ENCODE measurements around the gene SUMO2.
"Not testable (repeated sequence)": the region's sequence is repeated elsewhere in the genome, so short reads cannot be mapped to it uniquely, and the experiment has no call there.

SUMO2 gene

DNA sequence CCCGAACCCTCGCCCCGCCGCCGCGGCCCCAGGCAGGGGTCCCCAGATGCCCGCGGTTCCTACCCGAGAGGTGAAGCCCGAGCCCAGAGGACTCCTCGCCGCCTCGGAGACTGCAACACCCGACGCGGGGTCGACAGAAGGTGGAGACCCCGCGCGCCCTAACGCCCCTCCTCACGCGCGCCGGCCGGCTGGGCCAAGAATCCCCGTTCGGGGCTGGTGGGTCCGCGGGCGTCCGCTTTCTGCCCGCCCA lies 515 bp downstream of the SUMO2 start:
- DNase-seq (ENCODE audit: low read depth in 2 of 3, low spot score in 2 of 3) = peak in 1 of 3 experiments; percentile 9

- peak; percentile 13 to 19 (median 15) for DNase-seq (ENCODE audit: low read depth in 2 of 3, low spot score in 2 of 3)
These were observed 996 bp downstream of the SUMO2 start for GRCh38 chr17:75181608-75182318.

DNA sequence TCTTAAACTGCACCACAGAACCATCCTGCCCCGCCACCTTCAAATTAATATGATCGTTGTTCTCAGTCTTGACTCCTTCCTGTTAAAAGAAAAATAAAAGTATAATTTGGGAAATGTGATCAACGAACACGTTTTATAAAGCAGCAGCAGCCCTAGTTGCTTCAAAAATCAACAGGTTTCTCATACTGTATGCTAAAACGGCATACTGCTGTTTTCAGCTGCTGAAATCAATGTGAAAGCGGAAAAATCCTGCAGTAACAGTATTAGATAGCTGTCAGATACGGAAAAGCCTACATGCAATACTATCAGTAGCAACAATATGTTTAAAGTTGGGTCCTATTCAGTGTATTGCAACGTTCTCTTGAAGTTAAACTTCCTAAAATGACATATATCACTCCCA lies 1.6 kb downstream of the SUMO2 start:
- no peak for DNase-seq (ENCODE audit: low read depth in 2 of 3, low spot score in 2 of 3)

DNA sequence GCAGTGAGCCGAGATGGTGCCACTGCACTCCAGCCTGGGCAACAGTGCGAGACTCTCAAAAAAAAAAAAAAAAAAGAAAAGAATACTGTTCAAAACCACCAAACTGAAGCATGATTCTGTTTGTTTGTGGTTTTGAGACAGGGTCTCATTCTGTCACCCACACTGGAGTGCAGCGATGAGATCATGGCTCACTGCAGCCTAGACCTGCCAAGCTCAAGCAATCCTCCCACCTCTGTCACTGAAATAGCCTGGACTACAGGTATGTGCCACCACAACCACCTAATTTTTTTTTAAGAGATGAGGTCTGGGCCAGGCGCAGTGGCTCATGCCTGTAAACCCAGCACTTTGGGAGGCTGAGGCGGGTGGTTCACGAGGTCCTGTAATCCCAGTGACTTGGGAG lies 4.3 kb downstream of the SUMO2 start:
- no peak for DNase-seq (ENCODE audit: low read depth in 2 of 3, low spot score in 2 of 3)

GRCh38 chr17:75176625-75177024 lies 6.1 kb downstream of the SUMO2 start:
- DNase-seq (ENCODE audit: low read depth in 2 of 3, low spot score in 2 of 3) = no peak

GRCh38 chr17:75174996-75175395 lies 7.8 kb downstream of the SUMO2 start:
- DNase-seq (ENCODE audit: low read depth in 2 of 3, low spot score in 2 of 3) = no peak

DNA sequence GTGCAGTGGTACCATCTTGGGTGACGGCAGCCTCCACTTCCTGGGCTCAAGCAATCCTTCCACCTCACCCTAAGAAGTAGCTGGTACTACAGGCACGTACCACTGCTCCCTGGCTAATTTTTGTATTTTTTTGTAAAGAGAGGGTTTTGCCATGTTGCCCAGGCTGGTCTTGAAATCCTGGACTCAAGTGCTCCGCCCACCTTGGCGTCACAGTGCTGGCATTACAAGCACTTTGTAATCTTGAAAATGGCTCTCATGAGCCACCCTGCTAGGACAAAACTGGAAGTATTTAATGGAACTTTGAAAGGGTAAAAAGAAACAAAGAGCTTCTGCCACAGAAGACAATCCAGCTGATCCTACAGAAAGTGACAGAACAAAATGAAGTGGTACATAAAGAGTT lies 9.2 kb downstream of the SUMO2 start:
- DNase-seq (ENCODE audit: low read depth in 2 of 3, low spot score in 2 of 3) = no peak

- no peak for DNase-seq (ENCODE audit: low read depth in 2 of 3, low spot score in 2 of 3)
These were observed 13.8 kb downstream of the SUMO2 start for GRCh38 chr17:75168998-75169397.

GRCh38 chr17:75164606-75165005 lies 18.2 kb downstream of the SUMO2 start:
- not testable (repeated sequence) for DNase-seq (ENCODE audit: low read depth in 2 of 3, low spot score in 2 of 3)

DNA sequence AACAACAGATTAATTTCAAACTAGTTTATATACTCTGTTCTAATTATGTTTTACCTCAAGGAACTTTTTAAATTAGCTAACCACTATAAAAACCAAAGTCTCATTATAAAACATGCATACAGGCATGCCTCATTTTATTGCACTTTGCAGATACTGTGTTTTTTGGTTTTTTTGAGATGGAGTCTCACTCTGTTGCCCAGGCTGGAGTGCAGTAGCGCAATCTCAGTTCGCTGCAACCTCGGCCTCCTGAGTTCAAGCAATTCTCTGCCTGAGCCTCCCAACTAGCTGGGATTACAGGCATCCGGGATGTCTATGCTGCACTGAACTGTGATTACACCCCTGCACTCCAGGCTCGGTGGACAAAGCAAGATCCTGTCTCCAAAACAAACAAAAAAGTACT lies 19.7 kb downstream of the SUMO2 start:
- no peak for DNase-seq (ENCODE audit: low read depth in 2 of 3, low spot score in 2 of 3)

DNA sequence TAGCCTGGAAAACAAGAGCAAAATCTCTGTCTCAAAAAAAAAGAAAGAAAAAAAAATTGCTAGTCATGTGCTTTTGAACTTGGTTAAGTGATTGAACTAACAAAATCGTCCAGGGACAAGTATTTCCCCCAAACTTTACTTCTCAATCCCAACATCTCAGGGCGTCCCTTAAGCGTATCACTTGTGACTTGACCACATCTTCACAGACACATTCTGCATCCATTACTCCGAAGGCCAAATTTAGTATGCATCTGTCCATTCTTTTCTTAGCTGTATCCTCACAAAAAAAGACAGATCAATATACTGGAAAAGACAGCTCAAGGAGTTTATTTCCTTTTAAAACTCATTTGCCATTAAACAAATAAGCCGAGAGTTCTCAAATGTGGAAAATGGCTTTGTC lies 22.5 kb downstream of the SUMO2 start:
- DNase-seq (ENCODE audit: low read depth in 2 of 3, low spot score in 2 of 3) = no peak

- DNase-seq (ENCODE audit: low read depth in 2 of 3, low spot score in 2 of 3) = no peak
These were observed 23.3 kb downstream of the SUMO2 start for GRCh38 chr17:75159196-75160031.

DNA sequence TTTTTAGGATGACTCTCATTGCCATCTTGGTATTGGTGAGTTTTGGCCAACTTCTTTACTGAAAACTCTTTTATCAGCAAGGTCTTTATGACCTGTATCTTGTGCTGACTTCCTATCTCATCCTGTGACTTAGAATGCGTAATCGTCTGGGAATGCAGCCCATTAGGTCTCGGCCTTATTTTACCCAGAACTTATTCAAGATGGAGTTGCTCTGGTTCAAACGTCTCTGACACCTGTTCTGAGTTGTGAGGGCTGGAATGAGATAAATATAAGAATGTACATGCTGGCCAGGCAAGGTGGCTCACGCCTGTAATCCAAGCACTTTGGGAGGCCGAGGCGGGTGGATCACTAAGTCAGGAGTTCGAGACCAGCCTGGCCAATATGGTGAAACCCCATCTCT lies 24.3 kb downstream of the SUMO2 start:
- not testable (repeated sequence) for DNase-seq (ENCODE audit: low read depth in 2 of 3, low spot score in 2 of 3)

- DNase-seq (ENCODE audit: low read depth in 2 of 3, low spot score in 2 of 3) = no peak
These were observed 27.6 kb downstream of the SUMO2 start for GRCh38 chr17:75155191-75155601.

DNA sequence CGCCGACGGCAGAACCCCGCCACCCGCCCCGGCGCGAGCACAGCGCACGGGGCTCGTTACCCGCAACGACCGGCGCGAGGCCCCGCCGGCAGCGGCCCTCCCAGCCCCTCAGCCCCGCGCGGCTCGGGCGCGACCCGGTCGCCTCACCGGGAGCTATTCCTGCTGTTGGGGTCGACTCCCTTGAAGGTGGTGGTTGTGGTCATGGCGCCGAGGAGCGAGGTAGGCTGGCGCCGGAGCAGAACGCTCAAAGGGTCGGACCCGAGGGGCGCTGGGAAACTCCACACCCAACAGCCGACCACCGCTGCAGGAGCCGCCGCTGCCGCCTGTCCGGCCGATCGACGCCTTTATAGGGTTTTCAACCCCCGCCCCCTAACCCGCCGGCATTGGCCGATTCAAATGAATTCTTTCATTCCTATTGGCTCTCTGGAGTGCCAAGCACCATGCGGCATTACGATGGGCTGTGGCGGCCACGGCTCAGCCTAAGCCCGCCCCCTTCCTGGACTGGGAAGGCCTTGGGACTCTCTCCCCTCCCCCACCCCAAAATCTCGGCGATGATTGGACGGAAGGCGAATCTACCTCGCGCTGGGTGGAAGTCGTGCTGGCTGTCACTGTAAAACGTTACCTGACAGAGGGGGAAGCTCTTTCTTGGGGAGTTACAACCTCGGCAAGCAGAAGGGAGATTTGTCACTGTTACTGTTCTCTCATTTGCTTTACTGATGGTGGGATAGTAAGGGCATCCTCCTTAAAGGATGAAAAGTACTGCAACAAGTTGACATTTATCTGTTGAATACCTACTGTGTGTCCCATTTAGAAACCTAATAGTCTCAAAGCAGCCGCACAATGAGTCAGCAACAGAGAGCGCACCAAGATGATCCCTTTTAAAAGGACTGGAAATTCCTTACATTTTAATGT lies 28.3 kb downstream of the SUMO2 start, which contains the start of gene JPT1:
Gene JPT1, minus strand, starts transcription at position 318 of the 912 bp plus-strand sequence. Its CDS starts 115 bp downstream, at position 203.
- peak; percentile 93 to 97 (median 97) for DNase-seq (ENCODE audit: low read depth in 2 of 3, low spot score in 2 of 3)

DNA sequence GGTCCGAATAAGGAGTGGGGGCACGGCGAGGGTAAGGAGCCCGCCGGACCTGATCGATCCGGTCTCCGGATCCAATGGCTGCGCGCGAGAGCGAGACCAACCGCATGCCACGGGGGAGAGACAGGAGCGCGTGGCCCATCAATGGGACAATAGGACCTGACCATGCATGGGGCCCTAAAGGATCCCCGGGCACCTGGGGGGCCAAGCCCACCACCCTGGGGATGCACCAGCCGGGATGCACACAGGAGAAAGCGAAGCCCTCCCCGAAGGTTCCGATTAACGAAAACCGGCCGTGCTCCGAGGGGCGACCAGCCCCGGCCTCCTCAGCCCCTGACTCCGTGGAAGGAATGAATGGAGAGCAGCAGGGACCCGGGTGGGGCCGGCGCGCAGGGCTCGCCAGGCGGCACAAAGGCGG lies 29.0 kb downstream of the SUMO2 start:
- no peak for DNase-seq (ENCODE audit: low read depth in 2 of 3, low spot score in 2 of 3)

GRCh38 chr17:75152922-75153779 lies 29.6 kb downstream of the SUMO2 start:
- DNase-seq (ENCODE audit: low read depth in 2 of 3, low spot score in 2 of 3) = peak in 1 of 3 experiments; percentile 26

GRCh38 chr17:75152523-75152921 lies 30.2 kb downstream of the SUMO2 start:
- no peak for DNase-seq (ENCODE audit: low read depth in 2 of 3, low spot score in 2 of 3)

- no peak for DNase-seq (ENCODE audit: low read depth in 2 of 3, low spot score in 2 of 3)
These were observed 30.8 kb downstream of the SUMO2 start for GRCh38 chr17:75151930-75152329.

GRCh38 chr17:75147878-75148546 lies 34.7 kb downstream of the SUMO2 start:
- no peak for DNase-seq (ENCODE audit: low read depth in 2 of 3, low spot score in 2 of 3)
